ENCODE results near the gene AUTS2.

DNA sequence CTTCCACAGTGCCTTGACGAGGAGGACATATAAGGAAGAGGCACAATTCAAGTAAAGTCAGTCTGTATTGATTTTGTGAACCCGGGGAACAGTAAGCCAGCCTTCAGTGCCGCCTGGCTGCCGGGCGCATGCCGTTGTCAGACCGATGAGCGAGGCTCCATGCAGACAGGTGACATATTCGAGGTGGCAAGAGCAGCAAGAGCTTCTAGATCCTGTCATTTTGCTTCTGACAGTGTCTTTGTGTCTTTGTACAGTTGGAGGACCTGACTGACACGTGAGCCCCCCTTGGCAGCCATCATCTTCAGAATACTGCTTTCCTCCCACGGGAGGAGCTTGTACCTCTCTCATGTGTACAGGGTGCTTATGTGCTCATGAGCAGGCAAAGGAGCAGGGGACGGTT lies 1146.2 kb downstream of the AUTS2 start:
- TF ChIP-seq IRF2 (CRISPR knock-in tag; IDR thresholded peaks at IDR 0.05; ENCODE audit: borderline replicate concordance, low read depth) (no peak), ATF2 (CRISPR knock-in tag; IDR thresholded peaks at IDR 0.05; ENCODE audit: borderline replicate concordance, low read depth) (no peak), RELA (CRISPR knock-in tag; IDR thresholded peaks at IDR 0.05; ENCODE audit: borderline replicate concordance) (no peak), GABPB1 (CRISPR knock-in tag; IDR thresholded peaks at IDR 0.05) (no peak), PREB (CRISPR knock-in tag; IDR thresholded peaks at IDR 0.05; ENCODE audit: borderline replicate concordance) (no peak), ZNF232 (CRISPR knock-in tag; IDR thresholded peaks at IDR 0.05) (no peak)
- TF ChIP-seq, protein P1, sequence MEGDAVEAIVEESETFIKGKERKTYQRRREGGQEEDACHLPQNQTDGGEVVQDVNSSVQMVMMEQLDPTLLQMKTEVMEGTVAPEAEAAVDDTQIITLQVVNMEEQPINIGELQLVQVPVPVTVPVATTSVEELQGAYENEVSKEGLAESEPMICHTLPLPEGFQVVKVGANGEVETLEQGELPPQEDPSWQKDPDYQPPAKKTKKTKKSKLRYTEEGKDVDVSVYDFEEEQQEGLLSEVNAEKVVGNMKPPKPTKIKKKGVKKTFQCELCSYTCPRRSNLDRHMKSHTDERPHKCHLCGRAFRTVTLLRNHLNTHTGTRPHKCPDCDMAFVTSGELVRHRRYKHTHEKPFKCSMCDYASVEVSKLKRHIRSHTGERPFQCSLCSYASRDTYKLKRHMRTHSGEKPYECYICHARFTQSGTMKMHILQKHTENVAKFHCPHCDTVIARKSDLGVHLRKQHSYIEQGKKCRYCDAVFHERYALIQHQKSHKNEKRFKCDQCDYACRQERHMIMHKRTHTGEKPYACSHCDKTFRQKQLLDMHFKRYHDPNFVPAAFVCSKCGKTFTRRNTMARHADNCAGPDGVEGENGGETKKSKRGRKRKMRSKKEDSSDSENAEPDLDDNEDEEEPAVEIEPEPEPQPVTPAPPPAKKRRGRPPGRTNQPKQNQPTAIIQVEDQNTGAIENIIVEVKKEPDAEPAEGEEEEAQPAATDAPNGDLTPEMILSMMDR (IDR thresholded peaks at IDR 0.05), result no peak
- TF ChIP-seq, protein P2, sequence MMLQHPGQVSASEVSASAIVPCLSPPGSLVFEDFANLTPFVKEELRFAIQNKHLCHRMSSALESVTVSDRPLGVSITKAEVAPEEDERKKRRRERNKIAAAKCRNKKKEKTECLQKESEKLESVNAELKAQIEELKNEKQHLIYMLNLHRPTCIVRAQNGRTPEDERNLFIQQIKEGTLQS (CRISPR knock-in tag; conservative IDR thresholded peaks at IDR 0.05), result no peak
- TF ChIP-seq, protein P3, sequence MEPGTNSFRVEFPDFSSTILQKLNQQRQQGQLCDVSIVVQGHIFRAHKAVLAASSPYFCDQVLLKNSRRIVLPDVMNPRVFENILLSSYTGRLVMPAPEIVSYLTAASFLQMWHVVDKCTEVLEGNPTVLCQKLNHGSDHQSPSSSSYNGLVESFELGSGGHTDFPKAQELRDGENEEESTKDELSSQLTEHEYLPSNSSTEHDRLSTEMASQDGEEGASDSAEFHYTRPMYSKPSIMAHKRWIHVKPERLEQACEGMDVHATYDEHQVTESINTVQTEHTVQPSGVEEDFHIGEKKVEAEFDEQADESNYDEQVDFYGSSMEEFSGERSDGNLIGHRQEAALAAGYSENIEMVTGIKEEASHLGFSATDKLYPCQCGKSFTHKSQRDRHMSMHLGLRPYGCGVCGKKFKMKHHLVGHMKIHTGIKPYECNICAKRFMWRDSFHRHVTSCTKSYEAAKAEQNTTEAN (CRISPR knock-in tag; IDR thresholded peaks at IDR 0.05), result no peak
- TF ChIP-seq, protein P4, sequence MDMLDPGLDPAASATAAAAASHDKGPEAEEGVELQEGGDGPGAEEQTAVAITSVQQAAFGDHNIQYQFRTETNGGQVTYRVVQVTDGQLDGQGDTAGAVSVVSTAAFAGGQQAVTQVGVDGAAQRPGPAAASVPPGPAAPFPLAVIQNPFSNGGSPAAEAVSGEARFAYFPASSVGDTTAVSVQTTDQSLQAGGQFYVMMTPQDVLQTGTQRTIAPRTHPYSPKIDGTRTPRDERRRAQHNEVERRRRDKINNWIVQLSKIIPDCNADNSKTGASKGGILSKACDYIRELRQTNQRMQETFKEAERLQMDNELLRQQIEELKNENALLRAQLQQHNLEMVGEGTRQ (CRISPR knock-in tag; IDR thresholded peaks at IDR 0.05), result no peak
- TF ChIP-seq, protein P5, sequence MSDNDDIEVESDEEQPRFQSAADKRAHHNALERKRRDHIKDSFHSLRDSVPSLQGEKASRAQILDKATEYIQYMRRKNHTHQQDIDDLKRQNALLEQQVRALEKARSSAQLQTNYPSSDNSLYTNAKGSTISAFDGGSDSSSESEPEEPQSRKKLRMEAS (CRISPR knock-in tag; IDR thresholded peaks at IDR 0.05), result no peak
